Cerebellar nuclear complex (tissue), 1 donor: Measurements from ENCODE around the gene TIMP2.

ENCODE experiments used
- DNase-seq, 2 experiments: peaks; one replicate each; lab custom pipeline; 2025; lab: John Stamatoyannopoulos, UW

Gene TIMP2

GRCh38 chr17:78838574-78839005 lies 86.6 kb downstream of the TIMP2 start:
- no peak for DNase-seq

GRCh38 chr17:78836420-78837021 lies 88.7 kb downstream of the TIMP2 start:
- no peak for DNase-seq

GRCh38 chr17:78834571-78834970 lies 90.6 kb downstream of the TIMP2 start:
- DNase-seq: no peak

DNA sequence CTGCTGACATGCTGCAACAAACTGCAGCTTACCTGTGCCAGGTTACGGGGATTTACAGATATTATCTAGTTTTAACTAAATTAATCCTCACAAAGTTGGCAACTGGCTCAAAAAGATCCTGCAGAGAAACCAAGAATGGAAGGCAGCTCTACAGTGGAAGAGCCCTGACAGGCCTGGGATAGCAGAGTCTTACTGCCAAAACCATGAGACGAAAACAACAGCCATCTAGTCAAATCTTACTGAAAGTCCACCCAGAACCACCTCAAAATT lies 92.7 kb downstream of the TIMP2 start:
- DNase-seq: no peak

- DNase-seq: no peak
Observed at GRCh38 chr17:78831688-78832540, 93.3 kb downstream of the TIMP2 start.

- DNase-seq: no peak
Observed at GRCh38 chr17:78829477-78829876, 95.7 kb downstream of the TIMP2 start.

DNA sequence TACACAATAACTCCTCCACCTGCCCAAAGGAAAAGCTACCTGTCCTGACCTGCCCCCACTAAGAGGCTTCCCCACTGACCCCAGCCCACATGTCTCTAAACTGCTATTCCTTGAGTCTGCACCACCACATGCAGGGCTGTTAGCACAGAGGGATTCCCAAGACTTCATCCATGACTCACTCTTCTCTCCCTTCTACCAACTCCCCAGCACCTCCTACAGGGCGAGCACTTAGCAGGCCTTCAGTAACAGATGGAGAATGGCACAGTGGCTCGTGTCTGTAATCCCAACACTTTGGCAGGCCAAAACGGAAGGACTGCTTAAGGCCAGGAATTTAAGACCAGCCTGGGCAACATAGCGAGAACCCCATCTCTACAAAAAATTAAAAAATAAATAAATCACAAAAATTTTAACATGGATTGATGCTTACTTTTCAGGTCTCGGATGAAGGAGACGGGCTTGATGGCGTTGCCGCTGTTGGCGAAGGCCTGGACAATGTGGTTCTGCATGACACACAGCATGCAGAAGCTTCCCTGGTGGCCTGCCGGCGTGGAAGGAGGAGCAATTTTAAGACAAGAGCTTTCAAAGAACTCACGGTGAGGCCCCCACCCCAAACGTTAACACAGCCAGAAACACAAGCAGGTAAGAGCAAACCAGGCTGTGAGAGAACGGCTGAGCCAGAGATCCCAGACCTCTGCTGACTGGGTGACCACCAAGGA lies 96.6 kb downstream of the TIMP2 start:
- DNase-seq: no peak

DNA sequence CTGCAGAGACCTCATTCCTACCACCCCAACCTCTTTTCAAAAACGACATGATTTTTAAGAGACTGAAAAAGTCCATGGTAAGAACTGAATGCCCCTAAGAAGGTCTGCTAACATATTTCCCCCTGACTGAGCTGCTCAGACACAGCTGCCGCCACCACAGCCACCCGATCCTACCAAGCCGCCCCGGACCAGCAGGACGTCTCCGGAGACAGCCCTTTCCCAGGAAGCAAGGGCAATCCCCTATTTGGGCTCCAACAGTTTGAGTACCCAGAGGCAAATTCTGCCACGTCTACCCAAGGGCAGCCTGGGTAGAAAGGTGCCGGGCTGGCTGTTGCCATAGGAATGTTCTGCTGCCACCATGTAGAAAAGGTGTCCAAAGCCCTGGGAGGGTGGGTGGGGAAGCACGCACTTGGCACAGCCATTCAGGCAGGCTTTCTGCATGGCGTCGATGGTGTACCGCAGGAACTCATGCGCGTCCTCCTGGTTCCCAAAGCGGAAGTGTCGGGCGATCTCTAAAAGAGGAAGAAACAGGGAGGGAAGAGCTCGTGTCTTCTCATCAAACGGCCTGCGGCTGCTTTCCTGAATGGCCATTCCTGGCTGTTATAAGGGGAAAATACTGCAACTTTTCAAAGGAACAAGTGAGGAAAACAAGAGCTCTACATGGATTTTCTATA lies 98.2 kb downstream of the TIMP2 start:
- DNase-seq: no peak

DNA sequence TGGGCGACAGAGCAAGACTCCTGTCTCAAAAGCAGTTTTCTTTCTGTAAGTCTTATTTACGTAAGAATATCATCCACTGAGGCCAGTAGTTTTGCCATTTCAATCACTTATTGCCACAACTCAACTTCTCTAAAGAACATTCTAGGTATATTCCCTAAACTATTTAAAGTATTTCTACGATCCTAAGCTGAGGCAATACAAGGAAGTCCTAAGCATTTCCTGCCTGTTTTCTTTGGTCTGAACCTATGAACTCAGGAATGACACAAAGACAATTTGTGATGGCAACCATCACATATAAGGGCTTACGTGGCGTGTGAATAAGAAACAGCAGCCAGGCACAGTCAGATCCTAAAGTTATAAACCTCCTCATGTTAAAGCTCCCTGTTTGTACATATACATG lies 98.8 kb downstream of the TIMP2 start:
- no peak for DNase-seq

DNA sequence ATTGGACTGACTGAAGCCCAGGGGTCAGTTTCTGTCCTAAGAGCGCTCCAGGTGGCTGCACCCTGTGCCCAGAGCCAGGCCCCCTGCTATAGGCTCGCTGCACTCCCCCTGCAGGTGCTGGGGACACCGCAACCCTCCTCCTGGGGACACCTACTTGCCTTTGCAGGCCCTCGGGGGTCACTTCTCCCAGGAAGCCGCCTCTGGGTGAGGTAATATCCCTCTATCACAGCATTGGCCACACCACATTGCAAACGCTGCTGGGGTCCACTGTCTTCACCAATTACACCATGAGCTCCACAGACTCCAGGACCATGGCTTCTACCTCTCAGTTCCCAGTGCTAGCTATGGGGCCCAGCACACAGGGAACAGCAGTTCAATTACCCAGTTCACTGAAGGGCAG lies 99.5 kb downstream of the TIMP2 start:
- no peak for DNase-seq

GRCh38 chr17:78824240-78824639 lies 100.9 kb downstream of the TIMP2 start:
- DNase-seq: no peak

- no peak for DNase-seq
Observed at GRCh38 chr17:78823282-78824046, 101.7 kb downstream of the TIMP2 start.

GRCh38 chr17:78822552-78822951 lies 102.6 kb downstream of the TIMP2 start:
- DNase-seq: no peak

GRCh38 chr17:78821961-78822360 lies 103.2 kb downstream of the TIMP2 start:
- DNase-seq: no peak

GRCh38 chr17:78820841-78821240 lies 104.3 kb downstream of the TIMP2 start:
- DNase-seq: no peak

DNA sequence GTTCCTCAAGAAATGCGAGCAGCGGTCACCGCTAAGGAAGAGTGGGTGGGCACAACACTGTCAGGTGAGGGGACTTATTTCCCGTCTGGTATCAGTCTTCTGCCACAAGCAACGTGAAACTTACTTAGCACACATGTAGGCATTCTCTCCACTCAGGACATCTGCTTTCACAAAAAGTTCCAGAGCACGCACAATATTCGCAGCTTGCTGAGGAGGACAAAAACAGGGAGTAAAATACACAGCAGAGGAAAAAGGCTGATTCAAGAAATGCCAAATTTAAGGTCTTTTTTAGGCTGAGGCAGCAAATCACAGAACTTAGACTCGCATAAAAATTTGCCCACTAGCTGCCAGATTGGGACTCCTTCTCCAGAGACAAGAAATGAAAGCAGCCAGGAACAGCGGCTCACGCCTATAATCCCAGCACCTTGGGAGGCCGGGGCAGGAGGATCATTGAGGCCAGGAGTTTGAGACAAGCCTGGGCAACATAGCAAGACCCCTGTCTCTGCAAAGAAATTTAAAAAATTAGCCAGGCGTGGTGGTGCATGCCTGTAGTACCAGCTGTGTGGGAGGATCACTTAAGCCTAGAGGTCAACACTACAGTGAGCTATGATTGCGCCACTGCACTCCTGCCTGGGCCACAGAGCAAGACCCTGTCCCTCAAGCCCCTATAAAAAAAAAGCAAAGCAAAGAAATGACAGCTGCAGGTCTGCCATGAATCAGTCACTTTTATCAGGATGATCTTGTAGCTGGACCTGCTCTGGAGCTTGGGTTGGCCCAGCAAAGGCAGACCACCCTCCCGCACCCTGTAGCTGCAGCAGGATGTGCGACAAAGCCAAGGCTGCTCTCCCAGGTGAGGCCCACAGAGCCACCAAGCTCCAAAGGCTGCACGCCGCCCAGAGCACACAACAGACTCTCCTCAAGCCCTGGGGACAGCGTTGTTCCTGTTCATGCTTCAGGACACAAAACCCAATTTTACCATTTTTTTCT lies 105.1 kb downstream of the TIMP2 start:
- no peak for DNase-seq

GRCh38 chr17:78819402-78819801 lies 105.8 kb downstream of the TIMP2 start:
- DNase-seq: no peak

GRCh38 chr17:78818932-78819331 lies 106.3 kb downstream of the TIMP2 start:
- no peak for DNase-seq

- no peak for DNase-seq
Observed at GRCh38 chr17:78818152-78818846, 106.9 kb downstream of the TIMP2 start.

DNA sequence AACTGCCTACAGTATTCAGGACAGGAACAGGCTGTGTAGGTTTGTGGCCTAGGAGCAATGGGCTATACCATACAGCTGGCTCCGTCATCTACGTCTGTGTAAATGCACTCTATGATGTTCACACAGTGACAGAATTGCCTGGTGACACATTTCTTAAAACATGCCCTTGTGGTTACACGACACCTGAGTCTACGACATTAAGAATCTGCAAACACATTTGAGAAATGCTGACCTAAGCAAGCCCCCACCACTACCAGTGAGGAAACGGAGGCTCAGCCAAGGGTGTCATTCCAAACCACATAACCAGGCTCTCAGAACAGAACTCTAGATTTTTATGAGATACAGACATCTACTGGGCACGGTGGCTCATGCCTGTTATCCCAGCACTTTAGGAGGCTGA lies 108.1 kb downstream of the TIMP2 start:
- DNase-seq: no peak
